Glomerular visceral epithelial cell (primary cell): Measurements from ENCODE around the gene ADAM11.

Experiments
- DNase-seq: peaks from one replicate; pipeline ENCODE4 v3.0.0-alpha.2; 2016; ENCODE audit errors: extremely low spot score

Gene ADAM11

GRCh38 chr17:44775838-44776621 is 17.2 kb downstream of the ADAM11 start:
- DNase-seq = no peak

DNA sequence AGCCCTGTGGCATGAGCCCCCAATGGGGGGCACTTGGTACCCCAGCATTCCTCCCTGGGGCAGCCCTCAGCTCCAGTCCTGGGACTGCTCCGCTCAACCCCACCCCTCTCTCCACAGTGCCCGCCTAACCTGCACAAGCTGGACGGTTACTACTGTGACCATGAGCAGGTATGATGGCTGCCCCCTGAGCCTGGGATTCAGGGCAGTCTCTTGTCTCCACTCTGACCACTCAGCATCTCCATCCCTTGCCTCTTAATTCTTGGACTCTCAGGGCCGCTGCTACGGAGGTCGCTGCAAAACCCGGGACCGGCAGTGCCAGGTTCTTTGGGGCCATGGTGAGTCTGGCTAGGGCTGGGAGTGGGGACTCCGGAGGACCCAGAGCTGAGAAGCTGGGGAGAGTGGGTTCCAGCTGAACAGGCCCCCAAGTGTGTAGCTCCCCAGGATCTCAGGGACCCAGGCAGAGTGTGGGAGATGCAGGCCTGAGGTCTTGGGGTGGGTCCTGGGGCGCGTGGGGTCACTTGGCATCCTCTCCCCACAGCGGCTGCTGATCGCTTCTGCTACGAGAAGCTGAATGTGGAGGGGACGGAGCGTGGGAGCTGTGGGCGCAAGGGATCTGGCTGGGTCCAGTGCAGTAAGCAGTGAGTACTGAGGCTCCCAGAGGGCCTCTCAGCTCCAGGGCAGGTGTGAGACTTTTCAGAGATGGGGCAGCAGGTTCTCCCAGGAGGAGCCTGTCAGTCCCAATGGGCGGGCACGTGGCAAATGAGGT is 18.0 kb downstream of the ADAM11 start:
- DNase-seq = no peak

DNA sequence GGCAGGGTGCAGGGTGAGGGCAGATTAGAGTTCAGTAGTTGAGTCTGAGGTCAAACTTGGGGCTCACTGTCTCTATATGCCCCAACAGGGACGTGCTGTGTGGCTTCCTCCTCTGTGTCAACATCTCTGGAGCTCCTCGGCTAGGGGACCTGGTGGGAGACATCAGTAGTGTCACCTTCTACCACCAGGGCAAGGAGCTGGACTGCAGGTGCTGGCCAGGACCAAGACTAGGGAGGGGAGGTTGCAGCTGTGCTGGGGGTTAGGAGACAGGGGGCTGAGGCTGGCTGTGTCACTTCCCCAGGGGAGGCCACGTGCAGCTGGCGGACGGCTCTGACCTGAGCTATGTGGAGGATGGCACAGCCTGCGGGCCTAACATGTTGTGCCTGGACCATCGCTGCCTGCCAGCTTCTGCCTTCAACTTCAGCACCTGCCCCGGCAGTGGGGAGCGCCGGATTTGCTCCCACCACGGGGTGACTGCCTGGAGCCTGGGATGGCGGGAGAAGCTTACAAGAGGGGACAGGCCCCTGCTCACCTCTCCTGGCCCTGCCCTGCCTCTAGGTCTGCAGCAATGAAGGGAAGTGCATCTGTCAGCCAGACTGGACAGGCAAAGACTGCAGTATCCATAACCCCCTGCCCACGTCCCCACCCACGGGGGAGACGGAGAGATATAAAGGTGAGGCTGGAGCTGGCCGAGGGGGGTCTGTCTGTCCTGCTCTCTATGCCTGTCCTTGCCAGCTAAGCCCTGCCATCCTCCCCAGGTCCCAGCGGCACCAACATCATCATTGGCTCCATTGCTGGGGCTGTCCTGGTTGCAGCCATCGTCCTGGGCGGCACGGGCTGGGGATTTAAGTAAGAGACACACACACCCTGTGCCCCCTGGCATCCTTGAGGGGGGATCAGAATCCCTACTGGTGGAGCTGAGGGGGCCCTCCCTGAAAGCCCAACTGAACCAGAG is 18.9 kb downstream of the ADAM11 start:
- no peak for DNase-seq

DNA sequence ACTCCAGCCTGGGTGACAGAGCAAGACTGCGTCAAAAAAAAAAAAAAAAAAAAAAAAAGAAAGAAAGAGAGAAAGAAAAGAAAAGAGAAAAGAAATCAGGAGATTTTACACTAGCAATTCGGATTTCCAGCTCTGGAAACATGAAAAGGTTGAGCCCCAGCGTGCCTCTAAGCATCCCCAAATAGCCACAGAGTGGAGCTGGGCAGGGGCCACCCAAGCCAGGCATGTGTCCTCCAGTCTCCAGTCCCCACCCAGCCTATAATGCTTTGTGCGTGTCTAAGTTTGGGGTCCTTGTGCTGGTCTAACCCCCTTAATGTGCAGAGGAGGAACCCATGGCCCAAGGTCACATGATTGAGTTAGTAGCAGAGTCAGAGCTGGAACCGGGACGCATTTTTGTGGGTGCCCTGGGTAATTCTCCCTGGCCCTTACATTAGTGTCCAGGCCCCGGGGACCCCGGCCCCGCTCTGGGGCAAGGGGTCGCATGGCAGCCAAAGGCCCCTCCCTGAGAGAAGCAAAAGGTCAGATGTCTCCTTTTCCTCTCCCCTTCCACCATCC is 19.9 kb downstream of the ADAM11 start:
- DNase-seq = no peak

DNA sequence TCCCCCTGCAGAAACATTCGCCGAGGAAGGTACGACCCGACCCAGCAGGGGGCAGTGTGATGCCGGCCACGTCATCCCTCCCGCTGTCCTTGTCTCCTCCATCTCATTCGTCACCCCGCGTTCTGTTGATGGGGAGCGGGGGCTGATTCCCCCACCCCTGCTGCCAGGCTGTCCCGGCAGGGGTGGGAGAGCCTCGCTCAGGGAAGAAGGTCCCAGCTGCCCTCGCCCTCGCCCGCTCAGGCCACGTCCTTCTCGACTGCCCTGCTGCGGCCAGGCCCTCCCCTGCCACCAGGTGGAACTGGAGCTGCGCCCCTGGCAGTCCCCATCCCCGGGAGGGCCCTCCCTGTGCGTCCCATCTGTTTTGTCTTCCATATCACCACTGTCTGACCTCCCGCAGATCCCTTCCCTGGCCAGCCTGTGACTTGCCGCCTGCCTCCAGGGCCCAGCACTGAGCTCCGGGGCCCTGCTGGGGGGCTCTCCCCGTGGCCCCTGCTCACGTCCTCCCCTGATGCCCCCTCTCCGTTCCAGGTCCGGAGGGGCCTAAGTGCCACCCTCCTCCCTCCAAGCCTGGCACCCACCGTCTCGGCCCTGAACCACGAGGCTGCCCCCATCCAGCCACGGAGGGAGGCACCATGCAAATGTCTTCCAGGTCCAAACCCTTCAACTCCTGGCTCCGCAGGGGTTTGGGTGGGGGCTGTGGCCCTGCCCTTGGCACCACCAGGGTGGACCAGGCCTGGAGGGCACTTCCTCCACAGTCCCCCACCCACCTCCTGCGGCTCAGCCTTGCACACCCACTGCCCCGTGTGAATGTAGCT is 20.6 kb downstream of the ADAM11 start:
- DNase-seq = peak; percentile 79

- DNase-seq = no peak
These were observed 21.4 kb downstream of the ADAM11 start for GRCh38 chr17:44780161-44780560.

DNA sequence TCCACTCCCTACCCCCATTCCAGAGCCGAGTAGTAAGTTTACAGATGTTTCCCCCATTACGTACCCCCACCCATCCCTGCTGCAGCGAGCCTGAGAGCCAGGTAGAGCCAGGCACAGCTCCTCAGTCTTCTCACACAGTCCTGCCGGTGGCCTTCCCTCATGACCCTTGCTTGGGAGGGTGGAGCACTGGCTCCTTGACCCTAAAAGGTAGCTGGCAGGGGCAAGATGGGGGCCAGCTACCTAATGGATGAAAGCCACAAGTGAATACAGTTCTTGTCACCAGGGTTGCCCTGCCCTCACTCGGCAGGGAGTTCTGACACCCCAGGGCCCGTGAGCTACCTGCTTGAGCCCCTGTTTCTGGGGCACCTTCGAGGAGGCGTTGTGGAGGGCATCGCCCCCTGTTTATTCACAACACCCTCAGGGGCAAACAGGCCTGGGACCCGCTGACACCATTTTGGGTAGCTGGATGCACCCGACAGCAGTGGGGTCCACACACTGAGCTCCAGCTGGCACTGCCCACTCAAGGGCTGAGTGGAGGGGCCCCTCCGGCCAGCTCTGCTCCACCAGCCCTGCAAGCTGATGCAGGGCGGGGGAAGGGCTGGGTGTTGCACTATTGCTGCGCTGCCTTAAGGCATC is 22.2 kb downstream of the ADAM11 start:
- no peak for DNase-seq

DNA sequence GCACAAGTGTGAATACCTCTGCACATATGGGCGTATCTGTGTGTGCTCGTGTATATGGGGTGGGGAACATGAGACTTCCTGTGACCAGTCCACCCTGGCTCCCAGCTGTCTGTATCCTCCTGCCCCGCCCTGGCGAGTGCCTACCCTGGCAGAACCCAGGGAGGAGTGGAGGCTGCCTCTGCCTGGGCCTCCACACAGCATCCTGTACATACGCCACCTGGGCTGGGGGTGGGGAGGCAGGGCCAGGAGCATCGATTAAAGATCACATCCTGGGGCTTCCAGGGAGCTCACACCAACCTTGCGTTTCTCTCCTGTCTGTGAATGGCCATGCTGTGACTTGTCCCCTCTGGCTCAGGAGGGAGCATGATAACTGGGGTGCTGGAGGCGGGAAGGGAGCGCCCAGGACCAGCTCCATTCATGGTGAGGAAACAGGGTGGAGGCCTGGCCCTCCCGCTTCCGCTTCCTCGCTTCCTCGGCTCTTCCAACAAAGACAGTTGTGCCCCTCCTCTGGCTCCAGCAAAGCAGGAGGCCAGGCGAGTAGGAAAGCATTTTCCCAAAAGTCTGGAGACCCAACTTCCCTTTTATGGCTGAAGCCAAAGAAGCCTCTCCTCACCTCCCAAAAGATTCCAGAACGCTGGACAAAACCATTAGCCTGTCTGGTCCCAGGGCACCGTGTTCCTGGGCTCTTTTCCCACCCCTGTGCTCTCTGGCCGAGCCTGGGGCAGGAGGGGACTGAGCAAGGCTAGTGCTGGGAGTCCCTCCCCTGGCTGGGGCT is 22.9 kb downstream of the ADAM11 start:
- DNase-seq = no peak

DNA sequence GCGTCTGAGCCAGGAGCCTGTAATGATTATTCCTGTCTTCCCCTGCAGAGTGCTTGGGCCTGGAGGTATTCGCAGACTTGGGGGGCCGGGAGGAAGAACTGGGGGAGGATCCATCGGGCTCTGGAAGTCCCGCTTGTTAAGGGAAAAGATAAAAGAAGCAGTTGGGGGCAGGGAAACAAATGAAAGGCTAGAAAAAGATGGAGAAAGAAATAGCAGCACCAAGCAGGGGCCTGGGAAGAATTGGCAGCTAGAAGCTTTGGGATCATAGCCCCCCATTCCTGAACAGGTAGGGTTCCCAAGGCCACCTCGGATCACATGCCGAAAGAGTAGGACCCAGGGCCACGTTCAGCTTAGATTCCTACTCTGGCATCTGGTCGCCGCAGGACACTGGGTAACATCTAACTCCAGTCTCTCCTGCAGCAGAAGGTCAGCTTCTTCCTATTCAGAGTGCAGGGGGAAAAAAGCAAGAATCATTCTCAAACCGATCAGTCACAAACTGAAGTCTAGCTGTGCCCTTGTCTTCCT is 23.6 kb downstream of the ADAM11 start:
- DNase-seq = no peak

- DNase-seq = no peak
These were observed 27.1 kb downstream of the ADAM11 start for GRCh38 chr17:44785921-44786320.

DNA sequence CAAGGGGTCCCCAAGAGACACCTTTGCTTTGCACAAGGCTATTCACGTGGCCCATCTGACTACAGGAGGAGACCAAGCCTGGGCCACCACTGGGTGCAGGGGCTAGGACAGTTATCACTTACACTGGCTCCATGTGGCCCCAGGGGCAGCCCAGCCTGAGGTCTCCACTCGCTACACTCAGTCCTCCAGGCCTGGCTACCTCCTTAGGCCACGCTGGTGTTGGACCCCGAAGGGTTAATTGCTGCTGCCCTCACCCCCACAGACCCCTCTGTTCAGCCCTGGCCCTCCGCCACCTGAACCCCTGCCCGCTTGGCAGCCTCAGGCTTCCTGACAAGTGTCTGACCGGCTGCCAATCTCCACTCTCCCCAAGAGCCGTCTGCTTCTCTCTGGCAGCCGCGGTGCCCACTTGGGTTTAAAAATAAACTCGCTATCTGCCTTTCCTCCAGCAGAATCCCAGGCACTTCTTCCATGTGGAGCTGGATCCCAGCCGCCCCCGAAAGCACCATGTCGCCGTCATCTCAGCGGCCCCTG is 27.8 kb downstream of the ADAM11 start:
- DNase-seq = no peak

GRCh38 chr17:44787271-44787940 is 28.6 kb downstream of the ADAM11 start:
- no peak for DNase-seq

DNA sequence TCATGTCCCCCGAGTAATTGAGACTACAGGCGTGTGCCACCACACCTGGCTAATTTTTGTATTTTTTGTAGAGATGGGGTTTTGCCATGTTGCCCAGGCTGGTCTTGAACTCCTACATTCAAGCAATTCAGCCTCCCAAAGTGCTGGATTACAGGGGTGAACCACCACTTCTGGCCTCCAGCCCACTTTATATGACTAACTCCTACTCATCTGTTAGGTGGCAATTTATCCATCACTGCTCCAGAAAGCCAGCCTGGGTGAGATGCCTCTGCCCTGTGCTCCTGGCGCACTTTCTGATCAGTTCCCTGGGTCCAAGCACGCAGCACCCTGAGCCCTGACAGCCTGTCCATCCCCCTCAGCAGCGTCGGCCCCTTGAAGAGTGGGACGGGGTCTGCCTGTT is 29.4 kb downstream of the ADAM11 start:
- DNase-seq = no peak

GRCh38 chr17:44792276-44792675 is 33.5 kb downstream of the ADAM11 start:
- no peak for DNase-seq

- no peak for DNase-seq
These were observed 35.4 kb downstream of the ADAM11 start for GRCh38 chr17:44793885-44794842.

- peak; percentile 78 for DNase-seq
These were observed 36.1 kb downstream of the ADAM11 start for GRCh38 chr17:44794851-44795413.

GRCh38 chr17:44795421-44795820 is 36.6 kb downstream of the ADAM11 start:
- DNase-seq = no peak
